IPS-20b (cell line): ENCODE data around the gene MIPOL1.

ENCODE experiments used
- H3K27ac ChIP-seq: one replicate; pipeline ENCODE4 v1.5.1; 2013; ENCODE audit warnings: low read length
- H3K27me3 ChIP-seq: 2 replicates; pipeline ENCODE4 v1.6.1; 2013; ENCODE audit warnings: mild to moderate bottlenecking, low read length, inconsistent platforms; ENCODE audit not compliant: insufficient read depth
- H3K36me3 ChIP-seq: 2 replicates; pipeline ENCODE4 v1.6.1; 2013; ENCODE audit warnings: low read depth, mild to moderate bottlenecking, inconsistent platforms, low read length, moderate library complexity; ENCODE audit not compliant: insufficient read depth
- H3K4me1 ChIP-seq: 2 replicates; pipeline ENCODE4 v1.6.1; 2013; ENCODE audit warnings: mild to moderate bottlenecking, control low read depth, inconsistent platforms, low read length, moderate library complexity; ENCODE audit not compliant: insufficient read depth
- H3K4me3 ChIP-seq: 2 replicates; pipeline ENCODE4 v1.5.1; 2013; ENCODE audit warnings: mild to moderate bottlenecking, low read length, inconsistent platforms
- H3K9ac ChIP-seq: 2 replicates; pipeline ENCODE4 v1.6.1; 2013; ENCODE audit warnings: low read depth, mild to moderate bottlenecking, inconsistent platforms, low read length, moderate library complexity
- H3K9me3 ChIP-seq: 2 replicates; pipeline ENCODE4 v1.6.1; 2013; ENCODE audit warnings: mild to moderate bottlenecking, low read depth, low read length, inconsistent platforms; ENCODE audit not compliant: insufficient read depth

The MIPOL1 gene

GRCh38 chr14:37480446-37481290, 282.9 kb downstream of the MIPOL1 start:
- Histone ChIP-seq H3K9ac (no peak overlapping the region), H3K27me3 (no peaks in the 10 kb centered on the region), H3K9me3 (peaks cover 5% of the 10 kb centered on the region; the same call in 1 of the 2 replicates), H3K4me3 (no peak overlapping the region), H3K36me3 (no peaks in the 10 kb centered on the region), H3K27ac (no peak overlapping the region), H3K4me1 (no peaks in the 10 kb centered on the region)

GRCh38 chr14:37482428-37482827, 284.7 kb downstream of the MIPOL1 start:
- Histone ChIP-seq H3K27ac (no peak overlapping the region), H3K27me3 (no peaks in the 10 kb centered on the region), H3K4me3 (no peak overlapping the region), H3K9ac (no peak overlapping the region), H3K36me3 (no peaks in the 10 kb centered on the region), H3K4me1 (no peaks in the 10 kb centered on the region), H3K9me3 (no peaks in the 10 kb centered on the region)

- Histone ChIP-seq H3K4me3 (no peak overlapping the region), H3K36me3 (no peaks in the 10 kb centered on the region)
Measured at GRCh38 chr14:37483672-37484071, 285.9 kb downstream of the MIPOL1 start.

GRCh38 chr14:37490607-37491006, 292.9 kb downstream of the MIPOL1 start:
- no peak overlapping the region for H3K9ac ChIP-seq
- H3K27me3 ChIP-seq: no peaks in the 10 kb centered on the region

More at GRCh38 chr14:37483672-37484071, 285.9 kb downstream of the MIPOL1 start:
- Histone ChIP-seq H3K27ac (no peak overlapping the region), H3K4me1 (no peaks in the 10 kb centered on the region), H3K27me3 (no peaks in the 10 kb centered on the region), H3K9me3 (no peaks in the 10 kb centered on the region), H3K9ac (no peak overlapping the region)

GRCh38 chr14:37491076-37491475, 293.3 kb downstream of the MIPOL1 start:
- Histone ChIP-seq H3K4me3 (no peak overlapping the region), H3K4me1 (no peaks in the 10 kb centered on the region), H3K9me3 (no peaks in the 10 kb centered on the region)

More at GRCh38 chr14:37490607-37491006, 292.9 kb downstream of the MIPOL1 start:
- Histone ChIP-seq H3K9me3 (no peaks in the 10 kb centered on the region), H3K36me3 (no peaks in the 10 kb centered on the region), H3K4me3 (no peak overlapping the region), H3K27ac (no peak overlapping the region), H3K4me1 (no peaks in the 10 kb centered on the region)

GRCh38 chr14:37493606-37494005, 295.9 kb downstream of the MIPOL1 start:
- Histone ChIP-seq H3K27me3 (no peaks in the 10 kb centered on the region), H3K27ac (no peak overlapping the region), H3K4me3 (no peak overlapping the region), H3K9ac (no peak overlapping the region), H3K36me3 (no peaks in the 10 kb centered on the region), H3K4me1 (no peaks in the 10 kb centered on the region), H3K9me3 (no peaks in the 10 kb centered on the region)

More at GRCh38 chr14:37491076-37491475, 293.3 kb downstream of the MIPOL1 start:
- no peaks in the 10 kb centered on the region for H3K36me3 ChIP-seq
- H3K27ac ChIP-seq: no peak overlapping the region
- no peak overlapping the region for H3K9ac ChIP-seq
- H3K27me3 ChIP-seq: no peaks in the 10 kb centered on the region

GRCh38 chr14:37497422-37497821, 299.7 kb downstream of the MIPOL1 start:
- no peaks in the 10 kb centered on the region for H3K27me3 ChIP-seq
- H3K4me3 ChIP-seq: no peak overlapping the region
- H3K36me3 ChIP-seq: peaks cover 3% of the 10 kb centered on the region; the same call in 1 of the 2 replicates
- no peak overlapping the region for H3K27ac ChIP-seq
- no peaks in the 10 kb centered on the region for H3K9me3 ChIP-seq
- H3K9ac ChIP-seq: no peak overlapping the region
- no peaks in the 10 kb centered on the region for H3K4me1 ChIP-seq

- no peaks in the 10 kb centered on the region for H3K27me3 ChIP-seq
- H3K4me1 ChIP-seq: no peaks in the 10 kb centered on the region
- H3K4me3 ChIP-seq: no peak overlapping the region
- H3K27ac ChIP-seq: no peak overlapping the region
- peaks cover 3% of the 10 kb centered on the region; the same call in 1 of the 2 replicates for H3K36me3 ChIP-seq
- H3K9ac ChIP-seq: no peak overlapping the region
- no peaks in the 10 kb centered on the region for H3K9me3 ChIP-seq
Measured at GRCh38 chr14:37501877-37502276, 304.1 kb downstream of the MIPOL1 start.

- no peak overlapping the region for H3K4me3 ChIP-seq
- no peak overlapping the region for H3K9ac ChIP-seq
- no peaks in the 10 kb centered on the region for H3K4me1 ChIP-seq
- H3K9me3 ChIP-seq: no peaks in the 10 kb centered on the region
- H3K36me3 ChIP-seq: no peaks in the 10 kb centered on the region
- no peak overlapping the region for H3K27ac ChIP-seq
- H3K27me3 ChIP-seq: no peaks in the 10 kb centered on the region
Measured at GRCh38 chr14:37508503-37508902, 310.8 kb downstream of the MIPOL1 start.

GRCh38 chr14:37512173-37512572, 314.4 kb downstream of the MIPOL1 start:
- H3K36me3 ChIP-seq: no peaks in the 10 kb centered on the region
- no peak overlapping the region for H3K4me3 ChIP-seq

GRCh38 chr14:37515771-37516170, 318.0 kb downstream of the MIPOL1 start:
- H3K4me1 ChIP-seq: no peaks in the 10 kb centered on the region
- no peak overlapping the region for H3K4me3 ChIP-seq
- H3K36me3 ChIP-seq: no peaks in the 10 kb centered on the region
- no peak overlapping the region for H3K9ac ChIP-seq
- no peak overlapping the region for H3K27ac ChIP-seq
- no peaks in the 10 kb centered on the region for H3K27me3 ChIP-seq
- no peaks in the 10 kb centered on the region for H3K9me3 ChIP-seq

More at GRCh38 chr14:37512173-37512572, 314.4 kb downstream of the MIPOL1 start:
- no peaks in the 10 kb centered on the region for H3K9me3 ChIP-seq
- H3K4me1 ChIP-seq: no peaks in the 10 kb centered on the region
- no peak overlapping the region for H3K9ac ChIP-seq
- no peaks in the 10 kb centered on the region for H3K27me3 ChIP-seq
- no peak overlapping the region for H3K27ac ChIP-seq

GRCh38 chr14:37526994-37527393, 329.3 kb downstream of the MIPOL1 start:
- Histone ChIP-seq H3K36me3 (no peaks in the 10 kb centered on the region), H3K27me3 (no peaks in the 10 kb centered on the region), H3K4me3 (no peak overlapping the region), H3K9ac (no peak overlapping the region), H3K4me1 (no peaks in the 10 kb centered on the region), H3K9me3 (no peaks in the 10 kb centered on the region), H3K27ac (no peak overlapping the region)
